Cardiac septum (tissue), 1 donor: ENCODE results near the gene MYF6. TPM values are rescaled to one million over a fixed set of nuclear protein-coding genes. Genes with fewer than 3 reads are reported as not detected.

ENCODE experiments used
- DNase-seq: peaks from one replicate; pipeline ENCODE4 v3.0.0-alpha.2; 2020; ENCODE audit warnings: low spot score
- intact Hi-C: fragments of 100-400 bp; cut with DNase I; formaldehyde crosslinking; loops from one replicate; pipeline ENCODE4 v1.14.0; 2022
- total RNA-seq: library from RNA; stranded (reverse); fragmentation: NEBNext Ultra II Directional; extraction: Animal tissue kit (Norgen Biotek cat#: 25700); gene quantifications from one replicate; pipeline ENCODE4 v1.2.1, GENCODE V29; 2021
- donor health status: DM: no; HTN: no; CAD: no.

MYF6 gene
- total RNA-seq, 1 donor from 2014 or later = 1.1 TPM

DNA sequence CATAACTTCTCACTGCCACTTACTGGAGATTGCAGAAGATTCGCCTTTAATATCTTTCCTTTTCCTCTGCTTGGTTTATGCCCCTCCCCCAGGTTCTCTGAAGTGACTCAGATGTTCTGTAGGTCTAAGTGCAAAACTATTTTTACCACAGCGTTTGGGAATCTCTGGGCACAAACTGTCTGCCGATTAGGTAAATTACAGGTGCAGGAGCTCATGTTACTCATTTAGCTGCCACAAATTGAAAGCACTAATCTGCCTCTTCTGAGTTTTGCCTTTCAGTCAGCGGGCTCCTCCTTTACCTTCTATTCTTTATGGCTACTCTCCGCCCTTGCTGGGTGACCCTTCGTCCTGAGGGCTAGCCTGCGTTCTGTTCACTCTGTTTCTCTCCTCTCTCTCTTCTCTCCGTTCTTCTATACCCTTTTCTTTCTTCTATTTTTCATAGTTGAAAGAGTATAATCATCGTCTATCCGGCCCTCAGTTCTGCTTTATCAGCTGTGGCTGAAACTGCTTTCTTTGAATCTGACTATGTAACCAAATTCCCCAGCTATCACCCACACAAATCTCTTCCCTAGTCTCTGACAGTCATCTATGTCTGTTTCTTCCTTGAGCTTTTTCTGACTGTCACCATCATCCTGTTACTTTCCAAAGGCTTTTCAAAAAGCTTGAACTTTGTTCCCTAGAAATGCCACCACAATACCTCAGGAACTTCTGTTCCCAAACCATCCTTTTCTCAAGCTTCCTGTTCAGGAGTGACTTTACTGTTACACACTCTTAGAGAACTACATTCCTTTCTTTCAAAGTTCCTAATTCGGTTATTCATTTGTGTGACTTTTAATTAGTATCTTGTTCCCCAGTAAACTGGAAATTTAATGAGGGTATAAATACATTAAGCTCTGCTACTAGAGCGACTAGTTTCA, 4.3 kb upstream of the MYF6 start:
- intact Hi-C loops = no loop called here
- no peak for DNase-seq

DNA sequence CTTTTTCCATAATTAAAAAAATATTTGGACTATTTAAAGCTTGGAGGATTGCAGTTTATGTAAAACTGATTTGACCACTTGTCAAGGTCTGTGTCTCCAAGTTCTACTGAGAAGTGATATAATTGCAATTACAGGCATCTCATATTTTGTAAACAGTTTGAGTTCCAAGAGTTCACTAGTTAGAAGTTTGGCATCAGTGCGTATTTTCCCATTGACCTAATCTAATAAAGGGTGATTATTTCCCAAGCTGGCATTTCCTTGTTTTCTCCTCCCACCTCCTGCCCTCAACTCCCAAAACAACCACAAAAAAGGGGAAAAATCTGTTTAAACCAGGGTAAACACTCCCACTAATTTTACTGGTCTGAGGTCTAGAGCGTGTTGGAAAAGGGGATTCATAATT, 3.0 kb upstream of the MYF6 start:
- DNase-seq = no peak
- intact Hi-C loops = no loop called here

DNA sequence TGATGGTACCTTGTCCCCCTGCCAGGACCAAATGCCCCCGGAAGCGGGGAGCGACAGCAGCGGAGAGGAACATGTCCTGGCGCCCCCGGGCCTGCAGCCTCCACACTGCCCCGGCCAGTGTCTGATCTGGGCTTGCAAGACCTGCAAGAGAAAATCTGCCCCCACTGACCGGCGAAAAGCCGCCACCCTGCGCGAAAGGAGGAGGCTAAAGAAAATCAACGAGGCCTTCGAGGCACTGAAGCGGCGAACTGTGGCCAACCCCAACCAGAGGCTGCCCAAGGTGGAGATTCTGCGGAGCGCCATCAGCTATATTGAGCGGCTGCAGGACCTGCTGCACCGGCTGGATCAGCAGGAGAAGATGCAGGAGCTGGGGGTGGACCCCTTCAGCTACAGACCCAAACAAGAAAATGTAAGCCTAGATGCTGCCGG, 410 bp downstream of the MYF6 start:
- intact Hi-C loops = no loop called here

DNA sequence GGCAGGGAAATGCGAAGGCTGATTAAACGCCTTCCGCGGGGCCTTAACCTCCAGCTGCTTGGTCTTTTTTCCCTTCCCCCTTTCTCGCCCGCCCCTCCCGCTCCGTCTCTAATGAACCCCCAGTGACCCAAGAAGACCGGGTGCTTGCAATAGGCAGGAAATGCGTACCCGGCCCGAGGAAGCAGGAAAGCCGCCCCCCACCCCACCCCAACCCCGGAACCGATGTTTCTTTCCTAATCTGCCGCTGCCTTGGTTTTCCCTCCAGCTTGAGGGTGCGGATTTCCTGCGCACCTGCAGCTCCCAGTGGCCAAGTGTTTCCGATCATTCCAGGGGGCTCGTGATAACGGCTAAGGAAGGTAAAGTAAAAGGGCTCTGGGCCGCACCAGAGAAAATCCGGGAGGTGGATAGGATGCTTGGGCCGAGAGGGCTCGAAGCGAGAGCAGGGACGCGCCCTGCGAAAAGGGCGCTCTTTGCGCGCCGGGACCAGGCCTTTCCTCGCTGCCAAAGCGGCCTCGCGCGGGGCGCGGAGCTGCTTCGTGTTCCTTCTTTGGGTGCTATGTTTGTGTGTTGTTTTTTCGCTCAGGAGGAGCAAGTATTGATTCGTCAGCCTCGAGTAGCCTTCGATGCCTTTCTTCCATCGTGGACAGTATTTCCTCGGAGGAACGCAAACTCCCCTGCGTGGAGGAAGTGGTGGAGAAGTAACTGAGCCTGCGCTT, 983 bp downstream of the MYF6 start:
- no peak for DNase-seq
- intact Hi-C loops = no loop called here

More for the DNA sequence above, 410 bp downstream of the MYF6 start:
- no peak for DNase-seq

DNA sequence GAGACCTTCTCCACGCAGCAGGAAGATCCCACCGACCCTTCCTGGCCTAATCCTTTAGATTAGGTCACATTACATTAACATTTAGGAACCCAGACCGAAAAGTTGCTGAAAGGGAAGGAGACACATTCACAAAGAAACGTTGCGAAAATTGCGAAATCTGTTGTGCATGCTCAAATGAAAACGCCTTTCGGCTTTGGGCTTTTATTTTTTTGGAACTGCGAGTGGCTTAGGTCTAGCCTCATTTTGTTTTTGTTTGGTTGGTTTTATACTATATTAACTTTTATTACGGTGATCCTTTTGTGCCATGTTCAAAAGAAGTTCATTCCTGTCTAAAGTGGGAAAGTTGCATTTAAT, 1.5 kb downstream of the MYF6 start:
- intact Hi-C loops = no loop called here
- no peak for DNase-seq

DNA sequence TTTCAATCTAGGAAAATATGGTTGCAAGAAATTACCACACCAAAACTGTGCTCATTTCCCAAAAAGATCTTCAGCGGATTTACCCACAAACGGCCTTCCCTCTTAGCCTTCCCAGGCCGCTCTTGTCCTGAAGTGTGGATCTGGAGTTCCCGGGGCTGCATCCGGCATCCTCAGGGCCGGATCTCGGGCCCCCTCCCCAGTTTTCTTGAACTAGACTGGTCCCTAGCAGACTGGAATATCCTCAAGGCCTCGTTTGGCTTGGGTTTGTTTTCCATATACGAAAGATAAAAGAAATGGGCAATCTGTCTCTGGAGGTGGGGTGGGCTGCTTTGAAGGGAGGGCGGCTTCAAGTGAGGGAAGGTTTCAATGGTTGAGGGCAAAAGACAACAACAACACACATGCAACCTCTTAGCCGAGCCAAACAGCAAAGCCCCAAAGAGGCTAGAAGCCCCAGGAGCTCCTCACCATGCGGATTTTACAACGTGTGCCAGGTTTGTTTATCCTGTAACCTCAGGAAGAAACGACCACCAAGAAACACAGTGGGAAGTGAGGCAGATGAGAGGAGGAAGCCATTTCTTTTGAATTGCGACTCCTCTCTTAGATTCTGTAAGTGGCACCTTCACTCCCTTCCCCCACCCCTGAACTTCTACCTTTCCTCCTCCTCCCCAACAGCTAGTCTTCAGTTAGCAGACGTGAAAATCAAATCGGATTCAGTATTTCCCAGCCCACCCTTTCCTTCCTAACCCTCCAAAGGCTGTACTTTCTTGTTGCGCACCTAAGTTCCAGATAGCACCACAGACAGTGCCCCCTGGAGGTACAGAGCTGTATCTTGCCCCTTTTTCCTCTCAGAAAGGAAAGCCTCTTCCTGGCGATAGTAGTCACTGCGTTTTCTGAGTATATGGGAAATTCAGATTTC, 2.6 kb downstream of the MYF6 start:
- intact Hi-C loops = no loop called here
- DNase-seq = no peak

DNA sequence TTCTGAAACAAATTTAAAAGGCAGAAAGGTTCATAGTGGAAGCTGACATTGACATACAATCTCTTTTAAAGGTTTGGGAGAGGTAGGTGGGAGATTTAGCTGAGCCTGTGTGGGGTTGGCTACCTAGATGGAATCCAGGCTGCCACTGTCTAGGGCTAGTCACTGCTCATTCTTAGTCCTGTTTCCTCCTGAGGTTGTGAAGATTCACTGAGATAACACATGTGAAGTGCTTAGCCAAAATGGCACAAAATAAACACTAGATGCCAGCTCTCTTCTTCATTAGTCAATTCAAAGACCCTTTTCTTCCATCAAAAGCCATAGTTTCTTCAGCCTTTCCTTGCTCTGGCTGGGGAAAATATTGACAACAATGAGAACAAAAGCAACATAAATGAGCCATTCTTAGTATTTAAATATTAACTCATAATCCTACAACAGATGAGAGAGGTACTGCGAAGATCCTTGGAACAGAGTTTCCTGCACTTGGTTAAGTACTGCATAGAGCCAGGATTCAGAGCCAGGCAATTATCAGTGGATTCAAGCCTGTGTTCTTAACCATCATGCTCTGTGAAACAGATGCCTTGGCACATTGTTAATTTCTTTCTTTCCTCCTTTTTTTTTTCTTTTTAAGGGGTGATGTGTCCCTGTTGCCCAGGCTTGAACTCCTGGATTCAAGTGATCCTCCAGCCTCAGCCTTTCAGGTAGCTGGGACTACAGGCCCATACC, 3.5 kb downstream of the MYF6 start:
- DNase-seq = no peak
- intact Hi-C loops = no loop called here

DNA sequence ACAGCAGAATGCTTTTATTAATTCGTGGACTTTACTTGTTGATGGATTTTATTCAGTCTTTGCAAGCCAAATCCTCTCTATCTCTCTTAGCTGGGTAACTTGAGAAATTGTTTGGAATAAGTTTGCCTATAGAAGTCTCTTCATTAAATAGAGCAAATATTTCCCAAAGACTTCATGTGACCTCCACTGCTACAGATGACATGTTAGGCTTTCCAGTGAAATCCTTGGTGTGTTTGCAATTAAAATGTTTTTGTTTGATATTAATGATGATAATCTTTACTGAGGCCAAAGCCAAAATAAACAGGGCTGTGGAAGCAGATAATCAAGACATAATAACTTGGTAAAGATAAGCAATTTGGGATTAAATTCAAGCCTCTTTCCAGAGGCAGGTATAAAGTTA, 4.4 kb downstream of the MYF6 start:
- intact Hi-C loops = no loop called here
- DNase-seq = no peak

DNA sequence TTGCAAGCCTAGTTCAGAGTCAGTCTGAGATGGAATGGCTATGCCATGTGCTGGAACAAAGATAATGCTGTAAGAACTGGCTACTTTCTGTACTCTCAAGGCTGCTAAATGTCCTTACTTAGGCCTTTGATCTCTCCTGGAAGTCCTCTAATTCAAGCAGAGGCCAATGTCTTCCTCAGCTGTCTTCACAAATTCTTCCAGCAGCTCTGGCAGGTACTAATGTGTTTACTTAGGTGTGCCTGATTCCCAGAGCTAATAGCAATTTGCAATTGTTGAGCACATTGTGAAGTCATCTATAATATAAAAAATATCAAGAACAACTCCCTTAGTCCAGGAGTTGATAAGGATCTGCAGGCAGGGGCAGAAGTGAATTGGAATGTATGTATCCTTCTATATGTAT, 5.4 kb downstream of the MYF6 start:
- intact Hi-C loops = no loop called here
- DNase-seq = no peak

DNA sequence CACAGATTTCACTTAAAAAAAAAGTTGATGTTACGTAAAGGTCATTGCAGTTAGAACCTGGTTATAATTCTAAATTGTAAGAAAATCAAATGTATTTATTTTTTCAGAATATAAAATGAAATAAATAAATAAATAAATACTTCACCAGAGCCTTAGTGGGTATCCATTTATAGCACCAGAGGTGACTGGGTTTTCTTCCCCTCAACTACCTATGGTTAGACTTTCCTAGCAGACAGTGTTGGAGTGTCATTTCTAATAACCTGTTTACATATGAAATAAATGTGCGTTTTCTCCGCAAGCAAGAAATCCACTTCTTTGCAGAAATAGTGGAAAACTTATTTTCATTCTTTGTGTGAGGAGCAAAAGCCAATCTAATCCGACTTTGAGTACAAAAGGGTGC, 6.0 kb downstream of the MYF6 start:
- no peak for DNase-seq
- intact Hi-C loops = no loop called here

DNA sequence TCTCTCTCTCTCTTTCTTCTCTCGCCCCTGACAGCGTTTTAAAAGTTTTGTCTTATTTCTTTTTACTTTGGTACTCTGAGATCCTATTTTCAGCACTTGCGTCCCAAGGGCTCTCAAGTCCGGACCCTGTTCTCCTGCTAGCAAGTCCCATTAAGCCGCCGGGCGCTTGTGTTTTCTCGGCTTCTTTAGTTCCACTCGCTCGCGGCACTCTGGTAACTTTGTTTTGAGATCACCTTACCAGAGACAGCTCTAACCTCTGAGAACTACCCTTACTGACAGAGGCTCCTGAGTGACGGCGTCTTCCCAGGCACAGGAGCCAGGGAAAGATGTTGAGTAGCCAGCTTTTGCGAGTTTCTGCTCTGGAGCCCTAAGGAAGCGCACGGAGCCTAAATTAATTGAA, 6.6 kb downstream of the MYF6 start:
- DNase-seq = no peak
- intact Hi-C loops = no loop called here

DNA sequence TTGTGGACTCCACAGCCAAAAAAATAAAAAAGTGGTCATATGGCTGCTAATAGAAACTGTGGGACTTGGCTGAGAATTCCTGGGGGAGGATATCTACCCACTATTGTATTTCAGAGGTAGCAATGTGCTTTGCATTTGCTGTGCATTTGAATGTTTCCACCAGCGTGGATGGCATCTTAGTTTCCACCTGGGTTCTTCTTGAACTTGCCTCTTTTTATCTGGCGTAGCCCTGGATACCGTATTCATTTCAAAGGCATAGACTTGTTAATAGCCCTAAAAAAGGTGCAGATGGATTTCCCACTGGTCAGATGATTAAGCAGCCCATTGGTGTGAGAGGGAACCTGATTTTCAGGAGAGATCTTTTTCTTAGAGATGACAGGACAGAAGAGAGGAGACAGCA, 7.4 kb downstream of the MYF6 start:
- DNase-seq = no peak
- intact Hi-C loops = no loop called here

DNA sequence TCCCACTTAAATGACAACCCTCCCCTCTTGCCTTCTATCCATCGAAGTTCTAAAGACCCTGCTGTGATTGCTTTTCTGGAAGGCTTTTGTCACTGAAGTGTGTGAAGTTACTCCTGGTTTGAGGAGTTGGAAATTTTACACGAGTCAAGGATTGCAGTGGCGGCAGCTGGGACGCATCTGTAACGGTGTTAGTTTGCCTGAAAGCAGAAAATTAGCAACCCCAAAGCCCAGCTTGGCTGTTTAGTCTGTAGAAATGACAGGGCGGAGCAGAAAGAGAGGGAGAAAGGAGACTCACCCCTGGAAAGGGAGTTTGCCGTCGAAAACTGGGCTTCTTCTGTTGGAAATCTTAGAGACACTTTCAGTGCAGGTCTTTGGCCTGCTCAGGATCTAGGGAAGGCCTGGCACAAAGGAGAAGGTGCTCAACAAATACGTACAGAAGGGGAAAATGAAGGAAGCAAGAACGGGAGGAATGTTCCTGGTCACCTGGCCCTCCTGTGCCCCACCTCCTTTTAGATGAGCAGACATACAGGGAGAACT, 8.3 kb downstream of the MYF6 start:
- intact Hi-C loops = no loop called here
- DNase-seq = no peak

DNA sequence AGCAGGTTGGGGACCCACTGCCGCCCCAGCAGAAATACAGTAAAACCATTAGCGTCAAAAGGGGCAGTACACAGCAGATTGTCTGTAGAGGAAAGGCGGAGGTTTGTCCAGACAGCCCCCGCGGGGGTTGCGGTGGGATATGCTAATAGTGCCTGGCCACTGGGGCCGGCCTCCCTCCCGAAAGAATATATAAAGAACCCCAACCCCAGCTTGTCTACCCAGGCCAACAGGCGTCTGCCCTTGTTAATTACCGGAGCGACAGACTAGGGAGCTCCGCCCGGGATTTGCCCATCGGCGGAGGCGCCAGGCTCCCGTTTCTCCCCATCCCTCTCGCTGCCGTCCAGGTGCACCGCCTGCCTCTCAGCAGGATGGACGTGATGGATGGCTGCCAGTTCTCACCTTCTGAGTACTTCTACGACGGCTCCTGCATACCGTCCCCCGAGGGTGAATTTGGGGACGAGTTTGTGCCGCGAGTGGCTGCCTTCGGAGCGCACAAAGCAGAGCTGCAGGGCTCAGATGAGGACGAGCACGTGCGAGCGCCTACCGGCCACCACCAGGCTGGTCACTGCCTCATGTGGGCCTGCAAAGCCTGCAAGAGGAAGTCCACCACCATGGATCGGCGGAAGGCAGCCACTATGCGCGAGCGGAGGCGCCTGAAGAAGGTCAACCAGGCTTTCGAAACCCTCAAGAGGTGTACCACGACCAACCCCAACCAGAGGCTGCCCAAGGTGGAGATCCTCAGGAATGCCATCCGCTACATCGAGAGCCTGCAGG, 9.4 kb downstream of the MYF6 start, which contains the start of gene MYF5:
TSS of gene MYF5 (plus strand) at position 217 of the 774 bp plus-strand sequence. CDS start at position 369, 152 bp downstream.
- intact Hi-C loops = no loop called here
- no peak for DNase-seq

DNA sequence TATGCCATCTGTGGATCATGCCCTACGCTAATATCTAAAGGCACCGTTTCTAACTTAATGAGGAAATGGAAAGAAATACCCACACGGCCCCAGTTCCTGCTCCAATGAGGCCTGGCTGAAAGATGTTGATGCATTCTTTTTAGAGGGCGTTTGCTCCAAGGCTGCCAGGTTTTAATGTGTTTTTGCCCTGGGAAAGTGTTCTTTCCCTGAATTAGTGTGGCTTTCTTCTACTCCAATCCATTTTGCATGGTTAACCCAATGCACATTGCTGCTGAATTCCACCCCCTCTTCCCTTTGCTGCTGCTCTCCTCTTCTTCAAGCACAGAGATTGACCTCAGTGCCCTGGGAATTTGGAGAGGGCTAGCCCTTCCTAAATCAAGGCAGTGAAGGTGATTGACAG, 10.4 kb downstream of the MYF6 start:
- intact Hi-C loops = no loop called here
- no peak for DNase-seq

DNA sequence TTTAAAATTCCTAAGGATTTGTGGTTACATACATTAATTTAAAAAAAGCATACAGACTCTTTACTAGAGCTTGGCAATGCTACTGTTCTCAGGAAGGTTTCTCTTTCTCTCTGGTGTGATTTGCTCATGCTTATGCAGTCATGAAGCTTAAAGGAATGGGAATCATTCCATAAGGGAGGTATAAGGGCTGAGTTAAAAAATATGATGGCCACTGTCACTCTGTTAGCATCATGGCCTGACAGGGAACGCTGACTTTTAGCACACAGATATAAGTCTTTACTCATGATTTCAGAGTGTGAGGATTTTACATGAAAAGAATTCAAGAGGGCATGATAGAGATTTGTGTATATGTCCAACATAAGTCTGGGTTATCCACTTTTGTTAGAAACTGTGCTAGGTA, 13.1 kb downstream of the MYF6 start:
- intact Hi-C loops = no loop called here
- DNase-seq = no peak

DNA sequence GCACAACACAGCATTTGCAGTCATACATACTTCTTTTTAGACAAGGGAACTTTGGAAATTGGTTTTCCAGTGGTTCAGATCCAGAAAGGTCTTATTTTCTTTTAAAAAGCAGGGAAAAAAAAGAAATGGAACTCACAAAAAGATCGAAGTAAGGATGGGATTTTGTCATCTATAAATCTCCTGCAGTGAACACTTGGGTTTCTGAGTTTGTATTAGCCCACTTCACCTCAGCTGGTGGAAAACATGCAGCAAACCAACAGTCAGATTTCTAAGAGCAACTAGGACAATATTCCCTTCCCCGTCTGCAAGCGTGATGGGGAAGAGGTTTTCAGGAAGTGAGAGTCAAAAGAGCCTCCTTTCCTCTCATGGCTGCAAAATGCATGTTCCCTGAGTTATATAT, 13.9 kb downstream of the MYF6 start:
- intact Hi-C loops = no loop called here
- no peak for DNase-seq

DNA sequence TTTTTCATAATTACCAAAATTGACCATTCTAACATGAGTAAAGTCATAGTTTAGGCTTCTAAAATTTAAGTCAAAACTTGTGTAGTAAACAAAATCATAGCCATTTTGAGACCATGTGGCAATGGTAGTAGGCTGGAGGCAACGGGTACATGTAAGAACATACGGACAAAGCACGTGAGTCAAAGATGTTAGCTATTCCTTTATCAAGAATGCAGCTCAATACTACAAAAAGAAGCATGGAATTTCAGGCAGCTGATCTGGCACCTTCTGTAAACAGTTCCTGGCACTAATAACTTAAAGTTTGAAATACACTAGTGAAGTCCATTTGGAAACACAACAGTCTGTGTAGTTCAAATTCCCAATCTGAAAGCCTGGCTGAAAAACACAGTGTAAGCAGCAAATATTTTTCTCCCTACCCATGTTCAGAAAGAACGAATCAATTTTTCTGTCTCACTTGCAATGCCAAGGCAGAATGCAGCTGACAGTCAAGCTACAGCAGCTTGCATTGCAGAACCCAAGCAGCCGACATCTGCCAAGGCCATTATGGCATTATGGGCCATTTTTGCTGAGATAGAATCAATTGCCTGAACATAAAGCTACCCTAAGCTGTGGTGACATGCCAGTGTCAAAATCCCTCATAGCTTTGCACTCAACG, 38.5 kb downstream of the MYF6 start:
- DNase-seq = no peak
- intact Hi-C loops = no loop called here
